ENCODE measurements around the gene KDM1B.
"Not testable (repeated sequence)": the region's sequence is repeated elsewhere in the genome, so short reads cannot be mapped to it uniquely, and the experiment has no call there.

KDM1B gene

GRCh38 chr6:18153311-18153703 is 1.9 kb upstream of the KDM1B start:
- DNase-seq, result no peak

DNA sequence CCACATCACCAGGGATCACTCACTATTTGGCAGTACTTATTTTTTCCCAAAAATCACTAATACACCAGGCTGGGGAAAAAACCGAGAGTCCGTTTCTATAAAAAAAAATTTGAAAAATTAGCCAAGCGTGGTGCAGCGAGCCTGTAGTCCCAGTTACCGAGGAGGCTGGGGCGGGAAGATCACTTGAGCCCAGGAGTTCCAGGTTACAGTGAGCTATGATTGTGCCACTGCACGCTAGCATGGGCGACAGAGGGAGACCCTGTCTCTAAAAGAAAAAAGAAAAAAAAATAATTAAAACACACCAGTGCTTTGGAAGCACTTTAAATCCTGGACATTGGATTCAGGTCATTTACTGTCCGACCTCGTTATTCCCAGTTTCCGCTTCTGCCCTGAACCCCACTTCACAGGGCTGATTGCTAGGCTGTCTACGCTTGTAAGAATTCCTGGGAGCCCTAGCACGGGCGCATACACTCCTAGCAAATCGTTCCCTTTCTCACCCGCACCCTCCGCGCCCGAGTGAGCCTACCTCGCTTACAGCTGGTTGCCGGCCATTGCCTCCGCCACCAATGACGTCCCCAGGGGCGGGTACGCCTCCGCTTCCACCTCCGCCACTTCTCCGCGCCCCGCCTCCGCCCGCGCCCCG is 594 bp upstream of the KDM1B start, which contains the start of gene TPMT:
Gene TPMT (minus strand): TSS at position 571 of the 643 bp plus-strand sequence. CDS start 5,950 bp downstream, outside the sequence.
- DNase-seq, result no peak

DNA sequence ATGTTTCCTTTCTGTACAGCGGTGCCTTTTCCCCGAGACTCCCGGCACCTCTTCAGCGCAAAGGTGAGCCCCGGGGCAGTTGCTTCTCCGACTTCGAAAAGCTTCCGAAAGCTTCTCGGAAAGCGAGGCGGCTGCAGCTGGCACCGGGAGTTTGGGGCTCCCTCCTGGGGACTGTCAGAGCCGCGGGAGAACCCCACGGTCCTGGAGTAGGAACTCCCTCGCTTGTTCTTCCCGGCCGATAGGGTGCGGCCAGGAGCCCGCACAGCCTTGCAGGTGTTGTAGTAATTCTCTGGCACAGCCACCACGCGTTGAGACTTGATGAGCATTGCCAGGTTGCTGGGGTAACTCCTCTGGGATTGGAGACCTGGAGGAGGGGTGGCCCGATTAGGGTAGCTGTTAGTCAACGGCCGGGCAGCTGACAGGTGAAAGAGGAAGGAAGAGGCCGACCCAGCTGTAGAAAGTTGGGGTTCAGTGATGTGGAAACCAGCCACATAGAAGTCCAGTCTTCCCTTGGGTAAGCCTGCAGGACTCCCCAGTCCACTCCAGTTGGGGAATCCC is 721 bp downstream of the KDM1B start:
- DNase-seq, result peak; percentile 27

DNA sequence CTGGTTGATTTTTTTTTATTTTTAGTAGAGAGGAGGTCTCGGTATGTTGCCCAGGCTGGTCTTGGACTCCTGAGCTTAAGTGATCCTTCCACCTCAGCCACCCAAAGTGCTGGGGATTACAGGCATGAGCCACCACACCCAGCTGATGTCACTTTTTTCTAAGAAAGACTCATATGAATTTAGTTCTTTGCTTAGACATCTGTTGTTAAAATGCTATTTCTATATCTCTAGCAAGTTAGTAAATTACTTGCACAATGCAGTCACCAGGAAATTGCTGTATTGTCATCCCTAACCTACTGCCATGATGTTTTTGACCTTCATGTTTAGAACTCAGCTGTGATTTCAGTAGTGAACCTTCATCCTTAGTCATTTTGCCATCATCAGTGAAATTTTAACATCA is 5.7 kb downstream of the KDM1B start:
- DNase-seq, result no peak

GRCh38 chr6:18161431-18161830 is 6.2 kb downstream of the KDM1B start:
- DNase-seq, result no peak

GRCh38 chr6:18162401-18162800 is 7.2 kb downstream of the KDM1B start:
- no peak for DNase-seq

- DNase-seq, result no peak
These were observed 10.5 kb downstream of the KDM1B start for GRCh38 chr6:18165751-18166150.

DNA sequence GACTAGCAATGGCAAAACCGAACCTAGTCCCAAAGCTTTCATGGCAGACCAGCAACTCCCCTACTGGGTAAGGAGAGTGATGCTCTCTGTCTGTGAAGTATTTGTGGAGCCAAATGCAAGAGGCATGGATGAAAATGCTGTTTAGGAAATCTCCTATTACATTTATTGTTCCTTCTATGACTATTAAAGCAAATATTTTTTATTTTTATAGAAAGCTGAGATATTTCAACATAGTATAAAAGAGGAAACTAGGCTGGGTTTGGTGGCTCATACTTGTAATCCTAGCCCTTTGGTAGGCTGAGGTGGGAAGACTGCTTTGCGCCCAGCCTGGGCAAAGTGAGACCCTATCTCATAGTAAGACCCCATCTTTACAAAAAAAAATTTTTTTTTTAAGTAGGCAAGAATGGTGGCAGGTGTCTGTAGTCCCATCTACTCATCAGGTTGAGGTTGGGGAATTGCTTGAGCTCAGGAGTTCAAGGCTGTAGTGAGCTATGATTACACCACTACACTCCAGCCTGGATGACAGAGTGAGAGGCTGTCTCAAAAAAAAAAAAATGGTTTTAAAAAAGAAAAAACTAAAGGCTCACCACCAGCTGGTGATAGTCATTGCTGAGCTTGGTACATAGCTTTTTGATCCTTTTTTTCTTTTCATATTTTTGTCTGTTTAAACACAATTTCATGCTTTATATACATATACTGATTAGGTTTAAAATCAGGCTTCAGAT is 11.3 kb downstream of the KDM1B start:
- DNase-seq, result no peak

DNA sequence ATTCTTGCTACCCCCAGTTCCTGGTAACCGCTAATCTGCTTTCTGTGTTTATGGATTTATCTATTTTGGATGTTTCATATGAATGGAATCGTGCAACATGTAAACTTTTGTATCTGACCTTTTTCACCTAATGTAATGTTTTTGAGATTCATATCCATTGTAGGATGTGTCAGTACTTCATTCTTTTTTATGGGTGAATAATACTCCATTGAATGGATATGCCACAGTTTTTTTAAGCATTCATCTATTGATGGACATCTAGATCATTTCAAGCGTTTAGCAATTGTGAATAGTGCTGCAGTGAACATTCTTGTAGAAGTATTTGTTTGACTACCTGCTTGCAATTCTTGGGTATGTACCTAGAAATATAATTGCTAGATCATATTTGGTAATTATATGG is 13.0 kb downstream of the KDM1B start:
- no peak for DNase-seq

GRCh38 chr6:18171871-18172270 is 16.6 kb downstream of the KDM1B start:
- no peak for DNase-seq

DNA sequence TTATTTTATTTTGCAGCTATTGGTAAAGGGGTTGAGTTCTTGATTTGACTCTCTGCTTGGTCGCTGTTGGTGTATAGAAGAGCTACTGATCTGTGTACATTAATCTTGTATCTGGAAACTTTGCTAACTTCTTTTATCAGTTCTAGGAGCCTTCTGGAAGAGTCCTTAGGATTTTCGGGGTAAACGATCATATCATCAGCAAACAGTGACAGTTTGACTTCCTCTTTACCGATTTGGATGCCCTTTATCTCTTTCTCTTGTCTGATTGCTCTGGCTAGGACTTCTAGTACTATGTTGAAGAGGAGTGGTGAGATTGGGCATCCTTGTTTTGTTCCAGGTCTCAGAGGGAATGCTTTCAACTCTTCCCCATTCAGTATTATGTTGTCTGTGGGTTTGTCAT is 21.0 kb downstream of the KDM1B start:
- not testable (repeated sequence) for DNase-seq

- DNase-seq, result no peak
These were observed 22.2 kb downstream of the KDM1B start for GRCh38 chr6:18177286-18177965.

GRCh38 chr6:18178960-18179615 is 23.9 kb downstream of the KDM1B start:
- DNase-seq, result no peak

DNA sequence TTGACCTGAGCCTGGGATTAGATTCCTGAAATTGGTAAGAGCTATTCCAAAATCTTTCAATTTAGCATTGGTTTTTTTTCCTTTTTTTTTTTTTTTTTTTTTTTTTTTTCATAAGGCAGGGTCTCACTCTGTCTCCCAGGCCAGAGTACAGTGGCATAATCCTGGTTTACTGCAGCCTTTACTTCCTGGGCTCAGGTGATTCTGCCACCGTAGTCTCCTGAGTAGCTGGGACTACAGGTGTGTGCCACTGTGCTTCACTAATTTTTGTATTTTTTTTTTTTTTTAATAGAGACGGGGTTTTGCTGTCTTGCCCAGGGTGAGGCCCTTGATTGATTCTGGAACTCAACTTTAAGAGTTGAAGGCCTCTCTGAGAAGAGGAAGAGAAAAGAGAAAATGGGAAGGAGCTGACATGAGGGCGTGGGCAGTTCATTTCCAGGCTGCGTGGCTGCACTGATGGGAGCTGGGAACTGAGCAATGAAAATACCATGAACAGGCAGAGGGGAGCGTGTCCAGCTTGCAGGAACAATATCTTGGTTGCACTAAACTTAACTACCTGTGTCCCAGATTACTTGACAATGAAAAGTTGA is 24.6 kb downstream of the KDM1B start:
- peak; percentile 20 for DNase-seq

- DNase-seq, result no peak
These were observed 27.3 kb downstream of the KDM1B start for GRCh38 chr6:18182568-18182967.

DNA sequence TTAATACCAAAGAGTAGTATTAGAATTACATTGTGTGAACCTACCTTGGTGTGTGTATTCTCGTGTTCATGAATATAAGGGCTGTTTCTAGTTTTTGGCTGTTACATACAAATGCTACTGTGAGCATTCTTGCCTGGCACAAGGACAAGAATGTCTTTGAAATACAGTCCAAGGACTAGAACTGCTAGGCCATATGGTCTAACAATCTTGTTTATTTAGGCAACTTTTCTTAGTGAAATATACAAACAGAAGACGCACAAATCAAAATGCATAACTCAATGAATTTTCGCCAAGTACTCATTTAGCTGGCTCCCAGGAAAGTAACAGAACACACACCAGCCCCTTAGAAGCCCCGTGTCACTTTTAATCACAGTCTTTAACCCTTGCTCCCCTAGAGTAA is 28.5 kb downstream of the KDM1B start:
- DNase-seq, result no peak

- no peak for DNase-seq
These were observed 30.4 kb downstream of the KDM1B start for GRCh38 chr6:18185624-18186023.

DNA sequence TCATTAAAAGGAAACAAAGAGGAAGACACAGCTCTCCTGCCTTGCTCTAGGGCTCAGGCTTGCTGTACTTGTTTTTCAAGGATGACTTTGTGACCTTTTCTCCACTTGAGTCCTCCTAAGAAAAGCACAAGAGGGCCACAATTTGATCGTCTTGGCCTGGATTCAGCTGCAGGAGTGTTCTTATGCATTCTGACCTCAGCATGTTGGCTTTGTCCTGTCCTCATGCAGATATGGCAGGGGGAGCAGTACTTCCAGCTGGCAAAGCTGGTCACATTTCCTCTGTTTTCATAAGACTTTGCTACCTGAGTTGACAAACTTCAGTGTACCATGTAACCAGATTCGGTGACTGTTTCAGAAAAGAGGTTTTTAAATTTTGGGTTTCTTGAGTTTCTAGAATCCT is 30.8 kb downstream of the KDM1B start:
- DNase-seq, result no peak

GRCh38 chr6:18186540-18187250 is 31.5 kb downstream of the KDM1B start:
- DNase-seq, result no peak

- no peak for DNase-seq
These were observed 32.5 kb downstream of the KDM1B start for GRCh38 chr6:18187701-18188100.

DNA sequence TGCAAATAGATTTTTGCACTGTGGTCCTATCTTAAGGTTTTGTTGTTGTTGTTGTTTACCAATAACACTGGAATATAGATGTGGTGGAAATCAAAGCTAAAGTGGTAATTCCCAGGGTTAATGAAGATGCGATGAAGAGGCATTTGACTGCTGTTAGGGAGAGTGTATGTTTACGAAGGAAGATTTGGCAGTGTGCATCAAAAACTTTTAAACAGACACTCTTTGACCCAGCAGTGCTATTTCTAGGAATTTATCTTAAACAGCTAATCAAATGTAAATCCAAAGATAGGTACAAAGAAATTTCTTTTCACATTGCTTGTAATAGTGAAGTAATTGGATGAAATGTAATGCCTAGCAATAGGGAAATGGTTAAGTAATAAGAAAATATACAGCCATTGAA is 34.0 kb downstream of the KDM1B start:
- no peak for DNase-seq

- DNase-seq, result no peak
These were observed 36.8 kb downstream of the KDM1B start for GRCh38 chr6:18192026-18192425.

All from midbrain (tissue), 1 donor.